Fibroblast of the aortic adventitia (primary cell): Measurements from ENCODE around the gene STAT3. TPM values are rescaled to one million over a fixed set of nuclear protein-coding genes. Genes with fewer than 3 reads are reported as not detected.
"Not testable (repeated sequence)": the region's sequence is repeated elsewhere in the genome, so short reads cannot be mapped to it uniquely, and the experiment has no call there.

Source experiments
- DNase-seq: peaks from one replicate; pipeline ENCODE4 v3.0.0-alpha.2; 2010; ENCODE audit warnings: low read depth
- H3K4me3 ChIP-seq: 2 replicates; pipeline ENCODE4 v1.5.1; 2011; ENCODE audit warnings: low read depth, mild to moderate bottlenecking, control low read depth, low read length, moderate library complexity
- CTCF ChIP-seq: IDR thresholded peaks from 2 replicates; pipeline ENCODE4 v1.5.1; 2011; ENCODE audit warnings: mild to moderate bottlenecking, low read length, control low read depth, inconsistent platforms; ENCODE audit not compliant: insufficient read depth
- total RNA-seq: library from RNA; depleted of rRNA; stranded (reverse); fragments of >200 nt; gene quantifications from 2 replicates; pipeline ENCODE4 v1.2.3, GENCODE V29; 2012; ENCODE audit warnings: low replicate concordance

STAT3 gene
- total RNA-seq, 1 donor, result 137 TPM

DNA sequence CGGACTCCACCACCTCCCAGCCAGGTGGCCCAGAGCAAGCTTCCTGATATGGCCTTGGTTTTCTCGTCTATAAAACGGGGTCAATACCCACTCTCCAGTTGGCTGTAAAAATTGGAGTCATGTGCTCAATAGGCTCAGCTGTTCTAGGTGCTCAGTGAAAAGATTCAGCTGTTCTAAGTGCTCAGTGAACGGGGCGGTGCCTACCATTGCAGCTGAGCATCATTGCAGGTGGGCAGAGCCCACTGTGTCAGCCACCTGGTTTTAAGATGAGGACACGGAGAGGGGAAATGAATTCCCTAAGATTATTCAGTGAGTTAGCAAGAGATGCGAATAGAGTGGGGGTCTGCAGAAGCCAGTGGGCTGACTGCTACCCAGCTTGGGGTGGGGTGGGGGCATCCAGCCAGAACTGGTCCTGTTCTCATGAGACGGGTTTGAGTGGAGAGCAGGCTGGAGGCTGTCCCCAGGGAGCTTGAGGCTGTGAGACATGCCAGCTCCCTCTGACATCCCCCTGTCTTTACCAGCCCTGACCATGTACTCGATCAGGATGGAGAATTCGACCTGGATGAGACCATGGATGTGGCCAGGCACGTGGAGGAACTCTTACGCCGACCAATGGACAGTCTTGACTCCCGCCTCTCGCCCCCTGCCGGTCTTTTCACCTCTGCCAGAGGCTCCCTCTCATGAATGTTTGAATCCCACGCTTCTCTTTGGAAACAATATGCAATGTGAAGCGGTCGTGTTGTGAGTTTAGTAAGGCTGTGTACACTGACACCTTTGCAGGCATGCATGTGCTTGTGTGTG lies 78.1 kb downstream of the STAT3 start:
- TF ChIP-seq CTCF, result peak; percentile 11
- H3K4me3 ChIP-seq, result no peak overlapping the region
- no peak for DNase-seq

DNA sequence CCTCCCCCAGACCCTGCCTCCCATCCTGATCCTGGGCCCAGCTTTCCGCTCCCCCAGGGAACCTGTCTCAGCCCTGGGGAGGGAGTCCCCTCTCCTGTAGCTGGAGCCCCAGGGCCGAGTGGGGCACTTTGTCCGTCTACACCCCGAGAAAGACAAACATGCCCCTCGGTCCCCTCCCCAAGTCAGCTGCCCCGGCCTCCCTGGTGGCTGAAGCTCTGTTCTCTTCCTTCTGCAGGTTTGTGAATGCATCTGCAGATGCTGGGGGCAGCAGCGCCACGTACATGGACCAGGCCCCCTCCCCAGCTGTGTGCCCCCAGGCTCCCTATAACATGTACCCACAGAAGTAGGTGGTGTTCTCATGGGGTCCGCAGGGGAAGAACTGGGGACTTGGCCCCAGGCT lies 79.1 kb downstream of the STAT3 start:
- TF ChIP-seq CTCF, result no peak
- no peak for DNase-seq
- no peak overlapping the region for H3K4me3 ChIP-seq

DNA sequence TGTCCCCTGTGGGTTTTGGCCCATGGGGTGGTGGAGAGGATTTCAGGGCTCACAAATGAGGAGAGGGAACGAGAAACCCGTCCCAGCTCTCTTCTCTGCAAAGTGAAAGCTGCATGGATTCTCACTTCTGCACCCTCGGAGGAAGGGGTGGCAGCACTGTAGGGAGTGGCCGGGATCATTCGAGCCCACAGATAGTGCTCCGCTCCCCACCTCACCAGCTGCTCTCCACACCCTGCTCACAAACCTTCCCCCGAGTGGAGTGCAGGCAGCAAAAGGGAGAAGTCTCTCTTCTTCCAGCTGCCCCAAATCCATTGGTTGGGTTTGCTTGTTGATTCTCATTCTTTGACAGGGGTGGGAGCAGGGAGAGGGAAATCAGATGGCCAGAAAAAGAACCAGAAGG lies 79.8 kb downstream of the STAT3 start:
- H3K4me3 ChIP-seq, result no peak overlapping the region
- no peak for TF ChIP-seq CTCF
- no peak for DNase-seq

GRCh38 chr17:42307362-42307927 lies 80.8 kb downstream of the STAT3 start:
- H3K4me3 ChIP-seq, result no peak overlapping the region
- TF ChIP-seq CTCF, result no peak
- no peak for DNase-seq

DNA sequence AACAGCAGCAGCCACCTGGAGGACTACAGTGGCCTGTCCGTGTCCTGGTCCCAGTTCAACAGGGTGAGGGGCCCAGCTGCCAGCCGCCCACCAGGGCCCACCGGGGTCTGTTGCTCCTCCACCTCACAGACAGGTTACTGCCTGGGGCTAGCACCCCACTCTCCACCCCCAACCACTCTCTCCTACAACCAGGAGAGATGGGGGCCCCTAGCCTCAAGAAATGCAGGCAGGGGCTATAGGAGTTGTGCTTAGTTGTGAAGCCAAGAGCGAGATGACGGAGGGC lies 81.9 kb downstream of the STAT3 start:
- no peak overlapping the region for H3K4me3 ChIP-seq
- no peak for DNase-seq
- no peak for TF ChIP-seq CTCF

DNA sequence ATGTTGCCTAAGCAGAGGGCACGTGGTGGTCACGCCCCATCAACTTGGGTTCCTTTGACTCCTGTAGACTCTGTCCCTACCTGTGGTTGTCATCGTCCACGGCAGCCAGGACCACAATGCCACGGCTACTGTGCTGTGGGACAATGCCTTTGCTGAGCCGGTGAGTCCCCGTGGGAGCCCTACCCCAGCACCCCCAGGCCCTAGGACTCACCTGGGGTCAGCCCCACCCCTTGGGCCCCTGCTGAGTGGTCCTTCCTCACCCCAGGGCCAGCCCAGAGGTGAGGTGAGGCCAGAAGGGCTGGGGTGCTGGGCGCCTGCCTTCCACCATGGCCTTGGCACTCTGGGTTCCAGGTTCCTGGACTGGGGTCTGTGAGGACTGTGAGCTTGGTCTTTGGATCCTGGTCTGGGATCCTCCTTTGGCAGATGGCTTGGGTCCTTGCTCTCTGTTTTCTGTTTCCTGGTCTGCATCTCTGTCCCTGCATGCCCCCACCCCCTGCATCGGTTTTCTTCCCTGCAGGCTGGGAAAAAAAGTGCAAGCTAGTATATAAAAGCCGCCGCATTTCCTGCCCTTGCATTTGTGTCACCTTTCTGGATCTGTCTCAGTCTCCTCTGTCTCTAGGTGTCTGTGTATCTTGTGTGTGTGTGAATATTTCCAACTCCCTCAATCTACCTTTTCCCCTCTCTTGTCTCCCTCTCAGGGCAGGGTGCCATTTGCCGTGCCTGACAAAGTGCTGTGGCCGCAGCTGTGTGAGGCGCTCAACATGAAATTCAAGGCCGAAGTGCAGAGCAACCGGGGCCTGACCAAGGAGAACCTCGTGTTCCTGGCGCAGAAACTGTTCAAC lies 82.5 kb downstream of the STAT3 start:
- DNase-seq, result no peak
- TF ChIP-seq CTCF, result no peak

GRCh38 chr17:42305031-42305330 lies 83.3 kb downstream of the STAT3 start:
- DNase-seq, H3K4me3 ChIP-seq: not testable (repeated sequence)

More for the DNA sequence above, 82.5 kb downstream of the STAT3 start:
- no peak overlapping the region for H3K4me3 ChIP-seq
